Measurements from ENCODE around the gene MS4A5.

- TF ChIP-seq SUZ12 (IDR thresholded peaks at IDR 0.05) (no peak), SP1 (IDR thresholded peaks at IDR 0.05) (no peak), TARDBP (IDR thresholded peaks at IDR 0.05) (no peak), FOXM1 (IDR thresholded peaks at IDR 0.05; ENCODE audit: borderline replicate concordance) (no peak), FOXA1 (IDR thresholded peaks at IDR 0.05) (no peak), ZNF384 (IDR thresholded peaks at IDR 0.05) (no peak), ARNT (IDR thresholded peaks at IDR 0.05) (no peak), BHLHE40 (IDR thresholded peaks at IDR 0.05; ENCODE audit: borderline replicate concordance) (no peak), HDGF (IDR thresholded peaks at IDR 0.05; ENCODE audit: borderline replicate concordance) (no peak), L3MBTL2 (conservative IDR thresholded peaks at IDR 0.05) (no peak), ELF4 (IDR thresholded peaks at IDR 0.05) (no peak), PKNOX1 (IDR thresholded peaks at IDR 0.05) (no peak), CTBP1 (IDR thresholded peaks at IDR 0.05; ENCODE audit: borderline replicate concordance) (no peak), FOXK2 (IDR thresholded peaks at IDR 0.05) (no peak)
These were observed 17.7 kb downstream of the MS4A5 start for GRCh38 chr11:60447070-60447469.
